Measurements from ENCODE around the gene ZSWIM5.

The ZSWIM5 gene

GRCh38 chr1:45044916-45045315 is 161.5 kb downstream of the ZSWIM5 start:
- no peak for FAIRE-seq
- no peak for DNase-seq (ENCODE audit: insufficient read length, low spot score)
- no peak for TF ChIP-seq CTCF (IDR thresholded peaks at IDR 0.05; ENCODE audit: insufficient read depth, missing control alignments)

- DNase-seq (ENCODE audit: insufficient read length, low spot score) (no peak), FAIRE-seq (no peak)
- TF ChIP-seq CTCF (IDR thresholded peaks at IDR 0.05; ENCODE audit: insufficient read depth, missing control alignments), result no peak
Measured at GRCh38 chr1:45043094-45043493, 163.3 kb downstream of the ZSWIM5 start.

- DNase-seq (ENCODE audit: insufficient read length, low spot score), result no peak
- no peak for TF ChIP-seq CTCF (IDR thresholded peaks at IDR 0.05; ENCODE audit: insufficient read depth, missing control alignments)
- no peak for FAIRE-seq
Measured at GRCh38 chr1:45040297-45040696, 166.1 kb downstream of the ZSWIM5 start.

DNA sequence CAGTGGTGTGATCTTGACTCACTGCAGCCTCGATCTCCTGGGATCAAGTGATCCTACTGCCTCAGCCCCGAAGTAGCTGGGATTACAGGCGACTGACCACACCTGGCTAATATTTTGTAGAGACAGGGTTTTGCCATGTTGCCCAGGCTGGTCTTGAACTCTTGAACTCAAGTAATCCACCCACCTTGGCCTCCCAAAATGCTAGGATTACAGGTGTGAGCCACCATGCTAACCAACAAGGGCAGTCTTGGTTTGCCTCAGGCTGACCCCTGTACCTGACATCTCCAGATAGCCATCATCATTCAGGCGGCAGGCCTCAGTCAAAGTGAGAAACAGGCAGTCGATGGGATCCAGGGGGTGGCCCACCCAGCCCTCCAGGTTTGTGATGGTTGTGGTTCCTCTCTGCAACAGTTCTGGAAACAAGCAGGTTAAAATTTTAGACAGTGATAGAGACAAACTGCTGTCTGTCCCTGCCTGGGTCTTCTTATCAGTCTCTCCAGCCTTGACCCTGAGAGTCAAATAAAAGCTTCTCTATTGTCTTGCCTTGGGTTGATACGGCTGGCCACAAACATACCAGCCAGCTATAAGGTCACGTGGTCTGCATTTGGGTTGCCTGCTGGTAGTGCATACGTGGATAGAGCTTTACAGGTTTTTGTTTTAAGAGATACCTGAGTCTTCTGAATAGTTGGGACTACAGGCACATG is 167.6 kb downstream of the ZSWIM5 start:
- TF ChIP-seq CTCF (IDR thresholded peaks at IDR 0.05; ENCODE audit: insufficient read depth, missing control alignments), result no peak
- FAIRE-seq (no peak), DNase-seq (ENCODE audit: insufficient read length, low spot score) (no peak)

GRCh38 chr1:45038240-45038639 is 168.2 kb downstream of the ZSWIM5 start:
- FAIRE-seq (no peak), DNase-seq (ENCODE audit: insufficient read length, low spot score) (no peak)
- TF ChIP-seq CTCF (IDR thresholded peaks at IDR 0.05; ENCODE audit: insufficient read depth, missing control alignments), result no peak

GRCh38 chr1:45037456-45037855 is 168.9 kb downstream of the ZSWIM5 start:
- FAIRE-seq, result no peak
- TF ChIP-seq CTCF (IDR thresholded peaks at IDR 0.05; ENCODE audit: insufficient read depth, missing control alignments), result no peak

DNA sequence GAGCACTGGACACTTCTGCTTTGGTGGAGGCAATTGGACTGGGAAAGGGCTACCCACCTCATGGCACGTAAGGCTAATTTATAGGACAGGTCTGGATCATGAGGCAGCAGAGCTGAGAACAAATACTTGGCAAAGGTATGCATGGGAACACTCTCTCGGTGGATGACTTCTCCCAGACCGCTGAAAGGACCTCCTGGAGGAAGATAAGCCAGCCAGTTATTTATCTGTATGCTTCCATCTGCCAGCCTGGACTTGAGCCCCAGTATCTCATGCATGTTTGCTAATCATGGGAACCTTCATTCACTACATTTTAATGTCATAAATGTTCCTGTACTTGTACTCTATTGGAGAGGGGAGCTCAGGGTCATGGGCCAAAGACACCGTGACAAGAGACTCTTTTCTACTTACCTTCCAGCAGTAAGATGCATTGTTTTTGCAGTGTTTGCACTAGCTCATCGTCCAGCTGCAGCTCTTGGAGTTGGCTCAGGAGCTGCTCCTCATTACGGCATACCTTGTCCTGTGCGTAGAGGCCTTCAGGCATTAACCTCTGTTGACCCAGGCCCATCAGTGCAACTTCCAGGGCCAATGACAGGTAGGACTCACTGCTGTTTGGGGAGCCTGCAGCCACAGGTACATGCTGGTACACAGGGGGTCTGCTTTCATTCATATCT is 170.6 kb downstream of the ZSWIM5 start:
- TF ChIP-seq CTCF (IDR thresholded peaks at IDR 0.05; ENCODE audit: insufficient read depth, missing control alignments), result no peak
- DNase-seq (ENCODE audit: insufficient read length, low spot score), result no peak
- FAIRE-seq, result no peak

More at GRCh38 chr1:45037456-45037855, 168.9 kb downstream of the ZSWIM5 start:
- DNase-seq (ENCODE audit: insufficient read length, low spot score), result no peak

Measured in D721Med (cell line).